SK-N-SH (cell line): ENCODE data around the gene STIP1. TPM values are rescaled to one million over a fixed set of nuclear protein-coding genes. Genes with fewer than 3 reads are reported as not detected.
A peak's percentile ranks its signal among the peaks of the same experiment; 100 is the strongest.

Source experiments
- CTCF ChIA-PET: fragments of 300-600, 350-600 bp; formaldehyde crosslinking; extraction: SDS; loops from one replicate; lab custom pipeline; 2021; lab: Yijun Ruan, JAX
- POLR2A ChIA-PET: fragments of 350-600 bp; sonication (Branson Sonifier 250); formaldehyde crosslinking; extraction: SDS; loops from one replicate; lab custom pipeline; 2020; ENCODE audit warnings: antibody characterized with exemption, inconsistent platforms; lab: Yijun Ruan, JAX
- DNase-seq: peaks from one replicate; pipeline ENCODE4 v3.0.0; 2012
- H2AFZ ChIP-seq: fragments of 200-600 bp; sonication (generic); 2 replicates; pipeline ENCODE4 v1.8.1; 2016; ENCODE audit warnings: antibody characterized with exemption, mild to moderate bottlenecking, low read depth
- H3F3A ChIP-seq: fragments of 200-600 bp; sonication (generic); replicated peaks from 2 replicates; pipeline ENCODE3; 2016; ENCODE audit warnings: antibody characterized with exemption, mild to moderate bottlenecking; ENCODE audit not compliant: insufficient read depth
- H3K27ac ChIP-seq, 2 experiments: fragments of 200-500 bp in 1 of 2; fragments of 200-600 bp in 1 of 2; sonication (Bioruptor generic) in 1 of 2; sonication (generic), shearing (Covaris generic) in 1 of 2; 2 replicates each; pipeline versions ENCODE4 v1.5.1 to v1.6.1; 2014 to 2016; ENCODE audit warnings: low read depth in 2 of 2, inconsistent platforms in 1 of 2, low read length in 1 of 2, mild to moderate bottlenecking in 1 of 2, mixed read lengths in 1 of 2
- H3K27me3 ChIP-seq: fragments of 200-600 bp; sonication (generic), shearing (Covaris generic); 2 replicates; pipeline ENCODE4 v1.6.1; 2016; ENCODE audit warnings: mixed run types; ENCODE audit not compliant: insufficient read depth
- H3K36me3 ChIP-seq, 2 experiments: fragments of 200-500 bp in 1 of 2; fragments of 200-600 bp in 1 of 2; sonication (Bioruptor generic) in 1 of 2; sonication (generic) in 1 of 2; replicated peaks in 1 of 2; 2 replicates each; pipeline versions ENCODE3 to v1.5.1; 2014 to 2016; ENCODE audit warnings: low read length in 1 of 2, mild to moderate bottlenecking in 1 of 2; ENCODE audit not compliant: insufficient read depth in 2 of 2, control insufficient read depth in 1 of 2
- H3K4me1 ChIP-seq, 2 experiments: fragments of 200-500 bp in 1 of 2; fragments of 200-600 bp in 1 of 2; sonication (Bioruptor generic) in 1 of 2; sonication (generic), shearing (Covaris generic) in 1 of 2; 2 replicates each; pipeline versions ENCODE4 v1.5.1 to v1.6.1; 2014 to 2016; ENCODE audit warnings: low read depth in 1 of 2, low read length in 1 of 2, mixed run types in 1 of 2; ENCODE audit not compliant: insufficient read depth in 2 of 2, control insufficient read depth in 1 of 2
- H3K4me2 ChIP-seq: fragments of 200-600 bp; sonication (generic), shearing (Covaris generic); 2 replicates; pipeline ENCODE4 v1.6.1; 2017; ENCODE audit warnings: mixed run types
- H3K4me3 ChIP-seq, 2 experiments: fragments of 200-500 bp in 1 of 2; fragments of 200-600 bp in 1 of 2; sonication (Bioruptor generic) in 1 of 2; sonication (generic), shearing (Covaris generic) in 1 of 2; 2 replicates each; pipeline versions ENCODE4 v1.5.1 to v1.8.1; 2014 to 2016; ENCODE audit warnings: low read depth in 2 of 2, inconsistent platforms in 1 of 2, low read length in 1 of 2, mild to moderate bottlenecking in 1 of 2, mixed read lengths in 1 of 2, moderate library complexity in 1 of 2
- H3K79me2 ChIP-seq: fragments of 200-600 bp; sonication (generic); 2 replicates; pipeline ENCODE4 v1.8.1; 2017; ENCODE audit warnings: mild to moderate bottlenecking; ENCODE audit not compliant: insufficient read depth
- H3K9ac ChIP-seq: fragments of 200-600 bp; sonication (generic); 2 replicates; pipeline ENCODE4 v1.6.1; 2017; ENCODE audit warnings: mixed run types
- H3K9me2 ChIP-seq: fragments of 200-600 bp; sonication (generic); 2 replicates; pipeline ENCODE4 v1.6.1; 2017; ENCODE audit warnings: mixed run types
- H3K9me3 ChIP-seq: fragments of 200-600 bp; sonication (generic); 2 replicates; pipeline ENCODE4 v1.6.1; 2017; ENCODE audit warnings: mixed run types, mild to moderate bottlenecking, moderate library complexity
- H4K20me1 ChIP-seq: fragments of 200-600 bp; sonication (generic); 2 replicates; pipeline ENCODE4 v1.6.1; 2017; ENCODE audit warnings: mild to moderate bottlenecking, mixed run types; ENCODE audit not compliant: insufficient read depth
- FOXJ3 ChIP-seq: sonication (generic); formaldehyde crosslinking; IDR thresholded peaks from 2 replicates; pipeline ENCODE4 v1.5.1; 2020; ENCODE audit warnings: mild to moderate bottlenecking, missing genetic modification reagents
- GABPA ChIP-seq: IDR thresholded peaks from 2 replicates; pipeline ENCODE4 v1.4.0; 2012; ENCODE audit warnings: low read depth, mild to moderate bottlenecking
- MEF2A ChIP-seq: IDR thresholded peaks from 2 replicates; pipeline ENCODE4 v1.4.0; 2012; ENCODE audit warnings: low read depth, borderline replicate concordance
- MXI1 ChIP-seq: IDR thresholded peaks from 2 replicates; pipeline ENCODE4 v1.6.1; 2012; ENCODE audit warnings: mild to moderate bottlenecking, low read depth, low read length, improper control_type of control experiment
- TAF1 ChIP-seq: IDR thresholded peaks from 2 replicates; pipeline ENCODE4 v1.6.1; 2012; ENCODE audit warnings: low read depth, mild to moderate bottlenecking, low read length, moderate library complexity, borderline replicate concordance
- WGBS: methylation state at CpG from one replicate; pipeline ENCODE4 v1.1.6; 2017; ENCODE audit warnings: low lambda C conversion rate; 5-methylcytosine and 5-hydroxymethylcytosine counted together
- polyA plus RNA-seq, 3 experiments: library from polyadenylated mRNA; depleted of rRNA; stranded (reverse); fragments of >200 nt; gene quantifications; 2 replicates each; pipeline ENCODE4 v1.2.3, GENCODE V29; 2012
- TF ChIP-seq, protein P1 (sequence below): IDR thresholded peaks from 2 replicates; pipeline ENCODE4 v1.6.1; 2012; ENCODE audit warnings: mild to moderate bottlenecking, low read depth, low read length, moderate library complexity

Gene STIP1
- polyA plus RNA-seq, 1 of the 3 experiments (the other 2 are of a cell fraction) = 163 TPM

DNA sequence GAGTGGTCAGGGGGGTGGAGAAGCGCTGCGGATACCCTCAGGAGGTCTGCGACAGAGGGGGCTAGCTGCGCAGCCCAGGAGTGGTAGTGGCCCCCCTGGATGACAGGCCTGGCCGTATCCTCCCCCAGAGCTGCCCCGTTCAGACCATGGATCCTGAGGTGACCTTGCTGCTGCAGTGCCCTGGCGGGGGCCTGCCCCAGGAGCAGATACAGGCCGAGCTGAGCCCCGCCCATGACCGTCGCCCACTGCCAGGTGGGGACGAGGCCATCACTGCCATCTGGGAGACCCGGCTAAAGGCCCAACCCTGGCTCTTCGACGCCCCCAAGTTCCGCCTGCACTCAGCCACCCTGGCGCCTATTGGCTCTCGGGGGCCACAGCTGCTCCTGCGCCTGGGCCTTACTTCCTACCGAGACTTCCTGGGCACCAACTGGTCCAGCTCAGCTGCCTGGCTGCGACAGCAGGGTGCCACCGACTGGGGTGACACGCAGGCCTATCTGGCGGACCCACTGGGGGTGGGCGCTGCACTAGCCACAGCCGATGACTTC is 40.6 kb downstream of the STIP1 start:
- Histone ChIP-seq H4K20me1 (no peaks in the 10 kb centered on the region), H3K36me3 (peaks cover 0 to 14% of the 10 kb centered on the region in 2 experiments), H3K9ac (peak overlapping the region; percentile 75), H3K27ac (peak overlapping the region; percentile 44 to 88), H3K9me3 (no peaks in the 10 kb centered on the region), H3F3A (peaks cover 10% of the 10 kb centered on the region), H3K4me2 (peak overlapping the region; percentile 98), H3K79me2 (peaks cover 42% of the 10 kb centered on the region), H3K9me2 (no peaks in the 10 kb centered on the region), H3K27me3 (no peaks in the 10 kb centered on the region), H3K4me3 (peak overlapping the region; percentile 88 to 97), H2AFZ (peak overlapping the region; percentile 78; the same call in 1 of the 2 replicates), H3K4me1 (peaks cover 13 to 39% of the 10 kb centered on the region in 2 experiments; a peak in 2 of 4 replicates)
- peak; percentile 76 for DNase-seq
- WGBS = no CpG with 5 or more reads among the region's 26 CpGs
- TF ChIP-seq MEF2A (no peak), FOXJ3 (CRISPR knock-in tag) (no peak), MXI1 (0 out of 2 replicates have a peak, but pooled peaks have one; percentile 4)
- ChIA-PET POLR2A (interaction anchor here (0.7 to 1.7 kb wide), 16 partner anchors 9 to 91 kb away, joined by 3 to 6 read pairs (median 4); partner anchors contain the start of genes BAD, FKBP2, PPP1R14B and PRDX5), CTCF (interaction anchor here (1.0 to 5.2 kb wide), 7 partner anchors 22 to 78 kb away, joined by 3 to 36 read pairs (median 4); partner anchors contain the start of genes ESRRA, MACROD1 and PLCB3)

DNA sequence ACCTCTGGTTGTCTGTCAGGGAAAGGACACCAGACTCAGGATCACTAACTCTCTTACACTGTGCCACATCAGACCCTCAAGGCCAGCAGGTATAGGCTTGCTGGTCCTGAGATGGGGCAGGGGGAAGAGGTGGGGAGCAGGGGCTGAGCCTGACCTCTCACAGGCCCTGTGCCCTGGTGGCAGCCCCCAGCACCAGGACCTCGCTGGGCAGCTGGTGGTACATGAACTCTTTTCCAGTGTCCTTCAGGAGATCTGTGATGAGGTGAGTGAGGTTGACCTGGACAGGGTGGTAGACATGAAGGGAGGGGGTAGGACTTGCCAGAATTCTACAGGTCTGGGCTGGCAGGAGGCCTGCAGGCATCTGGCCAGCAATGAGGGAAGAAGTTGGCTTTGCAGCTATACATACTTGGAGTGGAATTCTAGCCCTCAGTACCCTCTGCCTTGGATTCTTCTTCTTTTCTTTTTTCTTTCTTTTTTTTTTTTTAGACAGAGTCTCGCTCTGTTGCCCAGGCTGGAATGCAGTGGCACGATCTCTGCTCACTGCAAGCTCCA is 41.5 kb downstream of the STIP1 start:
- Histone ChIP-seq H3K9me2 (no peaks in the 10 kb centered on the region), H3K4me2 (peak overlapping the region; percentile 98), H3K4me1 (peaks cover 15 to 48% of the 10 kb centered on the region in 2 experiments; a peak in 2 of 4 replicates), H3K9me3 (no peaks in the 10 kb centered on the region), H3K27me3 (no peaks in the 10 kb centered on the region), H3K79me2 (peaks cover 42% of the 10 kb centered on the region), H4K20me1 (no peaks in the 10 kb centered on the region), H3K9ac (peak overlapping the region; percentile 75), H2AFZ (no peak overlapping the region), H3K27ac (peak overlapping the region in 1 of 2 experiments; percentile 31; a peak in 1 of 4 replicates), H3K4me3 (peak overlapping the region; percentile 88 to 97), H3K36me3 (peaks cover 0 to 14% of the 10 kb centered on the region in 2 experiments), H3F3A (peaks cover 10% of the 10 kb centered on the region)
- TF ChIP-seq GABPA = no peak
- TF ChIP-seq, protein P1, sequence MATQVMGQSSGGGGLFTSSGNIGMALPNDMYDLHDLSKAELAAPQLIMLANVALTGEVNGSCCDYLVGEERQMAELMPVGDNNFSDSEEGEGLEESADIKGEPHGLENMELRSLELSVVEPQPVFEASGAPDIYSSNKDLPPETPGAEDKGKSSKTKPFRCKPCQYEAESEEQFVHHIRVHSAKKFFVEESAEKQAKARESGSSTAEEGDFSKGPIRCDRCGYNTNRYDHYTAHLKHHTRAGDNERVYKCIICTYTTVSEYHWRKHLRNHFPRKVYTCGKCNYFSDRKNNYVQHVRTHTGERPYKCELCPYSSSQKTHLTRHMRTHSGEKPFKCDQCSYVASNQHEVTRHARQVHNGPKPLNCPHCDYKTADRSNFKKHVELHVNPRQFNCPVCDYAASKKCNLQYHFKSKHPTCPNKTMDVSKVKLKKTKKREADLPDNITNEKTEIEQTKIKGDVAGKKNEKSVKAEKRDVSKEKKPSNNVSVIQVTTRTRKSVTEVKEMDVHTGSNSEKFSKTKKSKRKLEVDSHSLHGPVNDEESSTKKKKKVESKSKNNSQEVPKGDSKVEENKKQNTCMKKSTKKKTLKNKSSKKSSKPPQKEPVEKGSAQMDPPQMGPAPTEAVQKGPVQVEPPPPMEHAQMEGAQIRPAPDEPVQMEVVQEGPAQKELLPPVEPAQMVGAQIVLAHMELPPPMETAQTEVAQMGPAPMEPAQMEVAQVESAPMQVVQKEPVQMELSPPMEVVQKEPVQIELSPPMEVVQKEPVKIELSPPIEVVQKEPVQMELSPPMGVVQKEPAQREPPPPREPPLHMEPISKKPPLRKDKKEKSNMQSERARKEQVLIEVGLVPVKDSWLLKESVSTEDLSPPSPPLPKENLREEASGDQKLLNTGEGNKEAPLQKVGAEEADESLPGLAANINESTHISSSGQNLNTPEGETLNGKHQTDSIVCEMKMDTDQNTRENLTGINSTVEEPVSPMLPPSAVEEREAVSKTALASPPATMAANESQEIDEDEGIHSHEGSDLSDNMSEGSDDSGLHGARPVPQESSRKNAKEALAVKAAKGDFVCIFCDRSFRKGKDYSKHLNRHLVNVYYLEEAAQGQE = no peak
- no peak for TF ChIP-seq TAF1
- ChIA-PET CTCF (interaction anchor here (0.7 to 5.2 kb wide), 3 partner anchors 11 to 77 kb away, joined by 3 to 36 read pairs (median 9); partner anchors contain the start of genes ESRRA and PLCB3), POLR2A (interaction anchor here (1.1 to 1.7 kb wide), 4 partner anchors 19 to 57 kb away, joined by 3 to 5 read pairs (median 4); partner anchors contain the start of genes BAD and PPP1R14B)
- DNase-seq = no peak
- 85% methylated on average over 2 of the region's 3 CpGs for WGBS
